COLO668 (cell line): ENCODE measurements around the gene TRMT10B.
A peak's percentile ranks its signal among the peaks of the same experiment; 100 is the strongest.

Experiments
- DNase-seq: peaks from one replicate; lab custom pipeline; 2025; ENCODE audit not compliant: unreplicated experiment; lab: John Stamatoyannopoulos, UW

The TRMT10B gene

GRCh38 chr9:37753489-37754190 lies at the start of gene TRMT10B:
Gene TRMT10B, plus strand, starts transcription at chr9:37753805. Its CDS starts 8,127 bp downstream, at chr9:37761932.
- peak; percentile 74 for DNase-seq

- no peak for DNase-seq
These were observed 47.8 kb upstream of the TRMT10B start for GRCh38 chr9:37705787-37706186.

- no peak for DNase-seq
These were observed 47.3 kb upstream of the TRMT10B start for GRCh38 chr9:37706290-37706689.

- no peak for DNase-seq
These were observed 45.9 kb upstream of the TRMT10B start for GRCh38 chr9:37707748-37708147.

GRCh38 chr9:37710046-37710445 lies 43.6 kb upstream of the TRMT10B start:
- DNase-seq, result no peak

GRCh38 chr9:37715260-37715659 lies 38.3 kb upstream of the TRMT10B start:
- no peak for DNase-seq

GRCh38 chr9:37715991-37716505 lies 37.6 kb upstream of the TRMT10B start:
- DNase-seq, result no peak

GRCh38 chr9:37719526-37719925 lies 34.1 kb upstream of the TRMT10B start:
- DNase-seq, result no peak

GRCh38 chr9:37727013-37727412 lies 26.6 kb upstream of the TRMT10B start:
- no peak for DNase-seq

GRCh38 chr9:37729499-37729898 lies 24.1 kb upstream of the TRMT10B start:
- no peak for DNase-seq

GRCh38 chr9:37730256-37730655 lies 23.3 kb upstream of the TRMT10B start:
- no peak for DNase-seq

GRCh38 chr9:37730839-37731238 lies 22.8 kb upstream of the TRMT10B start:
- no peak for DNase-seq

- DNase-seq, result peak; percentile 17
These were observed 21.4 kb upstream of the TRMT10B start for GRCh38 chr9:37732086-37732741.

GRCh38 chr9:37732952-37733351 lies 20.7 kb upstream of the TRMT10B start:
- DNase-seq, result no peak

- DNase-seq, result no peak
These were observed 14.4 kb upstream of the TRMT10B start for GRCh38 chr9:37739222-37739621.

- DNase-seq, result no peak
These were observed 13.5 kb upstream of the TRMT10B start for GRCh38 chr9:37740128-37740527.

- DNase-seq, result no peak
These were observed 12.8 kb upstream of the TRMT10B start for GRCh38 chr9:37740631-37741328.

- no peak for DNase-seq
These were observed 7.6 kb upstream of the TRMT10B start for GRCh38 chr9:37745970-37746369.

GRCh38 chr9:37746448-37747270 lies 6.9 kb upstream of the TRMT10B start:
- no peak for DNase-seq

GRCh38 chr9:37747271-37747753 lies 6.3 kb upstream of the TRMT10B start:
- peak; percentile 55 for DNase-seq

GRCh38 chr9:37749129-37749528 lies 4.5 kb upstream of the TRMT10B start:
- DNase-seq, result no peak
